Neutrophil (primary cell): ENCODE measurements around the gene PINLYP.
A peak's percentile ranks its signal among the peaks of the same experiment; 100 is the strongest.
"Not testable (repeated sequence)": the region's sequence is repeated elsewhere in the genome, so short reads cannot be mapped to it uniquely, and the experiment has no call there.

Experiments used
- H3K27ac ChIP-seq: fragments of 200-600 bp; sonication (generic); 2 replicates; pipeline ENCODE4 v1.5.1; 2016; ENCODE audit warnings: mild to moderate bottlenecking, moderate library complexity
- H3K27me3 ChIP-seq: fragments of 200-600 bp; sonication (generic); 2 replicates; pipeline ENCODE4 v1.6.0; 2016; ENCODE audit warnings: mild to moderate bottlenecking
- H3K36me3 ChIP-seq: fragments of 200-600 bp; sonication (generic); 2 replicates; pipeline ENCODE4 v1.5.1; 2017
- H3K4me1 ChIP-seq, 2 experiments: fragments of 200-600 bp in 1 of 2; sonication (generic) in 1 of 2; 1 replicate in 1 of 2; 2 replicates in 1 of 2; pipeline versions ENCODE4 v1.5.1 to v1.6.1; 2013 to 2016; ENCODE audit warnings: low read depth in 1 of 2, low read length in 1 of 2, mild to moderate bottlenecking in 1 of 2, moderate library complexity in 1 of 2; ENCODE audit not compliant: control insufficient read depth in 1 of 2, insufficient read depth in 1 of 2
- H3K4me3 ChIP-seq, 2 experiments: fragments of 200-600 bp in 1 of 2; sonication (generic) in 1 of 2; 1 replicate in 1 of 2; 2 replicates in 1 of 2; pipeline ENCODE4 v1.5.1; 2013 to 2016; ENCODE audit warnings: low read depth in 1 of 2, low read length in 1 of 2, mild to moderate bottlenecking in 1 of 2, moderate library complexity in 1 of 2
- H3K9me3 ChIP-seq: fragments of 200-600 bp; sonication (generic); 2 replicates; pipeline ENCODE4 v1.5.1; 2016
- CTCF ChIP-seq: fragments of 200-600 bp; sonication (generic); IDR thresholded peaks from 2 replicates; pipeline ENCODE4 v1.5.1; 2016; ENCODE audit warnings: antibody characterized with exemption

The PINLYP gene

GRCh38 chr19:43598445-43599240 is 23.0 kb downstream of the PINLYP start:
- H3K27ac ChIP-seq: peak overlapping the region; percentile 96
- no peaks in the 10 kb centered on the region for H3K27me3 ChIP-seq
- H3K4me3 ChIP-seq: no peak overlapping the region
- no peak for TF ChIP-seq CTCF
- H3K4me1 ChIP-seq: peaks cover 32 to 40% of the 10 kb centered on the region in 2 experiments
- peaks cover 42% of the 10 kb centered on the region for H3K36me3 ChIP-seq
- no peaks in the 10 kb centered on the region for H3K9me3 ChIP-seq

- peaks cover 40% of the 10 kb centered on the region for H3K36me3 ChIP-seq
- no peak for TF ChIP-seq CTCF
Measured at GRCh38 chr19:43599635-43600295, 24.2 kb downstream of the PINLYP start.

GRCh38 chr19:43600326-43600725 is 24.7 kb downstream of the PINLYP start:
- H3K9me3 ChIP-seq, H3K27me3 ChIP-seq, H3K27ac ChIP-seq, H3K4me3 ChIP-seq: not testable (repeated sequence)
- peaks cover 40% of the 10 kb centered on the region for H3K36me3 ChIP-seq
- peaks cover 22 to 25% of the 10 kb centered on the region in 2 experiments for H3K4me1 ChIP-seq

More at GRCh38 chr19:43599635-43600295, 24.2 kb downstream of the PINLYP start:
- Histone ChIP-seq H3K27me3 (no peaks in the 10 kb centered on the region), H3K27ac (no peak overlapping the region), H3K9me3 (no peaks in the 10 kb centered on the region), H3K4me3 (no peak overlapping the region), H3K4me1 (peaks cover 27 to 30% of the 10 kb centered on the region in 2 experiments)

GRCh38 chr19:43605875-43606568 is 30.4 kb downstream of the PINLYP start:
- no peak overlapping the region for H3K4me3 ChIP-seq
- TF ChIP-seq CTCF: no peak
- H3K9me3 ChIP-seq: no peaks in the 10 kb centered on the region
- no peaks in the 10 kb centered on the region for H3K27me3 ChIP-seq
- peaks cover 19% of the 10 kb centered on the region for H3K36me3 ChIP-seq
- no peak overlapping the region for H3K27ac ChIP-seq
- H3K4me1 ChIP-seq: peaks cover 0 to 4% of the 10 kb centered on the region in 2 experiments

GRCh38 chr19:43606569-43607229 is 31.1 kb downstream of the PINLYP start:
- no peak overlapping the region for H3K27ac ChIP-seq
- no peak for TF ChIP-seq CTCF
- H3K4me1 ChIP-seq: peaks cover 0 to 4% of the 10 kb centered on the region in 2 experiments
- no peaks in the 10 kb centered on the region for H3K9me3 ChIP-seq
- no peaks in the 10 kb centered on the region for H3K27me3 ChIP-seq
- H3K36me3 ChIP-seq: peaks cover 12% of the 10 kb centered on the region
- H3K4me3 ChIP-seq: no peak overlapping the region
